DND-41 (cell line): Measurements from ENCODE around the gene IKBKG.

Experiments used
- ATAC-seq: fragments of 200-7000 bp; cut with Tn5 transposase; 3 replicates; pipeline ENCODE4 v1.9.1; 2021; ENCODE audit warnings: low read depth; ENCODE audit not compliant: insufficient read depth
- DNase-seq: peaks from one replicate; pipeline ENCODE4 v3.0.0-alpha.2; 2020
- H2AFZ ChIP-seq: 2 replicates; pipeline ENCODE4 v1.6.0; 2012; ENCODE audit warnings: low read depth, low read length
- H3K27ac ChIP-seq: 2 replicates; pipeline ENCODE4 v1.5.1; 2012; ENCODE audit warnings: low read length, inconsistent platforms
- H3K27me3 ChIP-seq: fragments of 200-600 bp; sonication (generic); 2 replicates; pipeline ENCODE4 v1.6.0; 2012; ENCODE audit warnings: low read length, mild to moderate bottlenecking, inconsistent platforms; ENCODE audit not compliant: insufficient read depth, poor library complexity
- H3K36me3 ChIP-seq: 2 replicates; pipeline ENCODE4 v1.5.1; 2012; ENCODE audit warnings: low read length, inconsistent platforms; ENCODE audit not compliant: insufficient read depth
- H3K4me1 ChIP-seq: 2 replicates; pipeline ENCODE4 v1.5.1; 2012; ENCODE audit warnings: mild to moderate bottlenecking, low read length; ENCODE audit not compliant: insufficient read depth
- H3K4me2 ChIP-seq: 2 replicates; pipeline ENCODE4 v1.6.0; 2012; ENCODE audit warnings: mild to moderate bottlenecking, moderate library complexity, low read length, inconsistent platforms; ENCODE audit not compliant: insufficient read depth
- H3K4me3 ChIP-seq, 2 experiments: fragments of 200-600 bp in 1 of 2; shearing (Covaris generic) in 1 of 2; 2 replicates each; pipeline ENCODE4 v1.5.1; 2012 to 2016; ENCODE audit warnings: inconsistent platforms in 2 of 2, low read length in 2 of 2, mild to moderate bottlenecking in 2 of 2, low read depth in 1 of 2, moderate library complexity in 1 of 2
- H3K79me2 ChIP-seq: 2 replicates; pipeline ENCODE4 v1.6.0; 2012; ENCODE audit warnings: low read length, inconsistent platforms; ENCODE audit not compliant: insufficient read depth
- H3K9ac ChIP-seq: 2 replicates; pipeline ENCODE4 v1.6.0; 2012; ENCODE audit warnings: low read depth, mild to moderate bottlenecking, inconsistent platforms, low read length, moderate library complexity
- H3K9me3 ChIP-seq: 2 replicates; pipeline ENCODE4 v1.5.1; 2012; ENCODE audit warnings: low read length, moderate library complexity, mild to moderate bottlenecking, inconsistent platforms; ENCODE audit not compliant: insufficient read depth, severe bottlenecking
- H4K20me1 ChIP-seq: 2 replicates; pipeline ENCODE4 v1.6.0; 2012; ENCODE audit warnings: low read length; ENCODE audit not compliant: insufficient read depth
- EZH2 ChIP-seq: IDR thresholded peaks from 3 replicates; pipeline ENCODE4 v1.6.1; 2012; ENCODE audit warnings: borderline replicate concordance, low read depth, mild to moderate bottlenecking, moderate library complexity, low read length, inconsistent platforms; ENCODE audit not compliant: severe bottlenecking
- TF ChIP-seq, protein P1 (sequence below): IDR thresholded peaks from 2 replicates; pipeline ENCODE4 v1.5.1; 2012; ENCODE audit warnings: borderline replicate concordance, low read length, moderate library complexity, mild to moderate bottlenecking; ENCODE audit not compliant: poor library complexity, severe bottlenecking; ENCODE audit errors: extremely low read depth

Gene IKBKG

DNA sequence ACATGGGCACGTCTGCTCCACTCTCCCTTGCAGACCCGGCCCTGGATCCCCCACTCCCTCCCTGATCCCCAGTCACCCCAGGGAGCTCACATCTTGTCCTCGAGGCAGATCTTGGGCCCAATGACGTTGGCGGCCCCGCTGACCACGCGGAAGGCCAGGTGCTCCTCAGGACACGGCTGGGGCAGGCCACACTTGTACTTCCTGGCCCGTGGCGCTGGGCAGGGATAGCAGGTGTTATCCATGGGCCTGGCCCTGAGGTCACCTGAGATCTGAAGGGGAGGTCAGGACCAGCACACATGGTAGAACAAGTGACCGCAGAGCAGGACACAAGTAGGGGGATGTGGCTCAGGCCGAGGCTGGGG, 39.1 kb upstream of the IKBKG start:
- Histone ChIP-seq H3K79me2 (no peaks in the 10 kb centered on the region), H3K27ac (no peak overlapping the region), H3K4me3 (no peak overlapping the region), H3K9ac (no peak overlapping the region), H2AFZ (no peak overlapping the region), H3K36me3 (peaks cover 22% of the 10 kb centered on the region), H3K4me2 (no peak overlapping the region), H4K20me1 (no peaks in the 10 kb centered on the region), H3K4me1 (peaks cover 4% of the 10 kb centered on the region; the same call in 1 of the 2 replicates), H3K27me3 (no peaks in the 10 kb centered on the region), H3K9me3 (no peaks in the 10 kb centered on the region)
- DNase-seq (no peak), ATAC-seq (no peak)
- no peak for TF ChIP-seq EZH2
- TF ChIP-seq, protein P1, sequence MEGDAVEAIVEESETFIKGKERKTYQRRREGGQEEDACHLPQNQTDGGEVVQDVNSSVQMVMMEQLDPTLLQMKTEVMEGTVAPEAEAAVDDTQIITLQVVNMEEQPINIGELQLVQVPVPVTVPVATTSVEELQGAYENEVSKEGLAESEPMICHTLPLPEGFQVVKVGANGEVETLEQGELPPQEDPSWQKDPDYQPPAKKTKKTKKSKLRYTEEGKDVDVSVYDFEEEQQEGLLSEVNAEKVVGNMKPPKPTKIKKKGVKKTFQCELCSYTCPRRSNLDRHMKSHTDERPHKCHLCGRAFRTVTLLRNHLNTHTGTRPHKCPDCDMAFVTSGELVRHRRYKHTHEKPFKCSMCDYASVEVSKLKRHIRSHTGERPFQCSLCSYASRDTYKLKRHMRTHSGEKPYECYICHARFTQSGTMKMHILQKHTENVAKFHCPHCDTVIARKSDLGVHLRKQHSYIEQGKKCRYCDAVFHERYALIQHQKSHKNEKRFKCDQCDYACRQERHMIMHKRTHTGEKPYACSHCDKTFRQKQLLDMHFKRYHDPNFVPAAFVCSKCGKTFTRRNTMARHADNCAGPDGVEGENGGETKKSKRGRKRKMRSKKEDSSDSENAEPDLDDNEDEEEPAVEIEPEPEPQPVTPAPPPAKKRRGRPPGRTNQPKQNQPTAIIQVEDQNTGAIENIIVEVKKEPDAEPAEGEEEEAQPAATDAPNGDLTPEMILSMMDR = no peak

DNA sequence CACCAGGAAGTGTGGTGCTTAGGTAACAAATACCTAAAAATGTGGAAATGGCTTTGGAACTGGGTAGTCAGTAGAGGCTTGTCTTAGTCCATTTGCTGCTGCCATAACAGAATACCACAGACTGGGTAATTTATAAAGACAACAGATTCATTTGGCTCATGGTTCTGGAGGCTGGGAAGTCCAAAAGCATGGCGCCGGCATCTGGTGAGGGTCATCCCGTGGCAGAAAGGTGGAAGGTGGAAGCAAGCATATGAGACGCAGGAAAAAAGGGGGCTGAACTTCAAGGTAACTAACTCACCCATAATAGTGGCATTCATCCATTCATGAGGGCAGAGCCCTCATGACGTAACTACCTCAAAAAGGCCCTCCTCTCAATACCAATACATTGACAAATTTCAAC, 38.0 kb upstream of the IKBKG start:
- Histone ChIP-seq H3K36me3 (peaks cover 22% of the 10 kb centered on the region), H3K79me2 (no peaks in the 10 kb centered on the region), H3K4me2 (no peak overlapping the region), H3K27me3 (no peaks in the 10 kb centered on the region), H3K9ac (no peak overlapping the region), H2AFZ (no peak overlapping the region), H4K20me1 (no peaks in the 10 kb centered on the region), H3K27ac (no peak overlapping the region), H3K4me1 (peaks cover 4% of the 10 kb centered on the region; the same call in 1 of the 2 replicates), H3K4me3 (no peak overlapping the region), H3K9me3 (no peaks in the 10 kb centered on the region)
- no peak for TF ChIP-seq EZH2
- TF ChIP-seq, protein P1 = no peak
- DNase-seq = no peak
- no peak for ATAC-seq

DNA sequence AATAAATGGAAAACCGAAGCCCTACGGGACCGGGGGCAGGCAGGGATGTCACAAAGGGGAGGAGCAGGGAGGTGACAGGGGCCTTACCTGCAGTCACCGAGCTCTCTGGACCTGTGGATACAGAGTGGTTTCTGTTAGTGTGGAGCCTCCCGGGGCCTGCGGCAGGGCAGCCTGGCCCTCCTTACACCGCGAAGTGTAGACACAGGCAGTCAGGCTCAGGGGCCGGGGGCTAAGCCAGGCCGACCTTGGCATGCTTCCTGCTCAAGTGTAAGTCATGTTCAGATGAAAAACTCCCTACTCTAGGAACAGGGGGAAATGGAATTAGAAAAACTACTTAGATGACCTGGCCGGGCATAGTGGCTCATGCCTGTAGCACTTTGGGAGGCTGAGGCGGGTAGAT, 35.7 kb upstream of the IKBKG start:
- H3K4me1 ChIP-seq = peaks cover 19% of the 10 kb centered on the region
- H3K79me2 ChIP-seq = peaks cover 11% of the 10 kb centered on the region
- no peaks in the 10 kb centered on the region for H4K20me1 ChIP-seq
- no peak overlapping the region for H3K9ac ChIP-seq
- no peak overlapping the region for H3K27ac ChIP-seq
- ATAC-seq = no peak
- no peak overlapping the region for H3K4me2 ChIP-seq
- H3K4me3 ChIP-seq = no peak overlapping the region
- H3K27me3 ChIP-seq = no peaks in the 10 kb centered on the region
- TF ChIP-seq, protein P1 = no peak
- no peak for TF ChIP-seq EZH2
- H3K36me3 ChIP-seq = peaks cover 8% of the 10 kb centered on the region; the same call in 1 of the 2 replicates
- no peaks in the 10 kb centered on the region for H3K9me3 ChIP-seq
- no peak for DNase-seq
- H2AFZ ChIP-seq = no peak overlapping the region
